LNCaP clone FGC (cell line): ENCODE measurements around the gene METTL23.
A peak's percentile ranks its signal among the peaks of the same experiment; 100 is the strongest.
"Not testable (repeated sequence)": the region's sequence is repeated elsewhere in the genome, so short reads cannot be mapped to it uniquely, and the experiment has no call there.

Experiments used
- DNase-seq: peaks from one replicate; pipeline ENCODE4 v3.0.0-alpha.2; 2011; ENCODE audit warnings: low read depth
- H3K4me3 ChIP-seq: 2 replicates; pipeline ENCODE4 v1.5.1; 2011; ENCODE audit warnings: mild to moderate bottlenecking, low read depth, low read length, control low read depth
- TF ChIP-seq, protein P1 (sequence below): IDR thresholded peaks from 2 replicates; pipeline ENCODE4 v1.5.1; 2012; ENCODE audit warnings: mild to moderate bottlenecking; ENCODE audit not compliant: control insufficient read depth, insufficient read depth; ENCODE audit errors: extremely low read depth

The METTL23 gene

DNA sequence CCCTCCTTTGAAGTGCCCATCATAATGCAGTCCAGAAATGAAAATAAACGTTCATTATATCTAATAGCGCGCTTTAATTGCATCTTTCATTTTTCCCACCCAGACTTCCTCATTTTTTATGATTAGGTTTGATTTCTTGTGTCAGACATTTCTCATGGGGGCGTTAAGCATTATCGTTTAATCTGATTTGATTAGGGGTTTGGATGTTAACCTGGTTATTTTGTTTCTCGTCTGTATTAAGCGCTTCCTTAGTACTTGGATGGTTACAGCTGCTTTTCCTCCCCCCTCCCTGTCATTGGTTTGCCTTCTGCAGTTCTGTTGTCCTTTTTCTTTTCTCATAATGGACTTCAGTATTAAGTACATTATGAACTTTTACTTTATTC is 11.8 kb downstream of the METTL23 start:
- DNase-seq: no peak
- TF ChIP-seq, protein P1, sequence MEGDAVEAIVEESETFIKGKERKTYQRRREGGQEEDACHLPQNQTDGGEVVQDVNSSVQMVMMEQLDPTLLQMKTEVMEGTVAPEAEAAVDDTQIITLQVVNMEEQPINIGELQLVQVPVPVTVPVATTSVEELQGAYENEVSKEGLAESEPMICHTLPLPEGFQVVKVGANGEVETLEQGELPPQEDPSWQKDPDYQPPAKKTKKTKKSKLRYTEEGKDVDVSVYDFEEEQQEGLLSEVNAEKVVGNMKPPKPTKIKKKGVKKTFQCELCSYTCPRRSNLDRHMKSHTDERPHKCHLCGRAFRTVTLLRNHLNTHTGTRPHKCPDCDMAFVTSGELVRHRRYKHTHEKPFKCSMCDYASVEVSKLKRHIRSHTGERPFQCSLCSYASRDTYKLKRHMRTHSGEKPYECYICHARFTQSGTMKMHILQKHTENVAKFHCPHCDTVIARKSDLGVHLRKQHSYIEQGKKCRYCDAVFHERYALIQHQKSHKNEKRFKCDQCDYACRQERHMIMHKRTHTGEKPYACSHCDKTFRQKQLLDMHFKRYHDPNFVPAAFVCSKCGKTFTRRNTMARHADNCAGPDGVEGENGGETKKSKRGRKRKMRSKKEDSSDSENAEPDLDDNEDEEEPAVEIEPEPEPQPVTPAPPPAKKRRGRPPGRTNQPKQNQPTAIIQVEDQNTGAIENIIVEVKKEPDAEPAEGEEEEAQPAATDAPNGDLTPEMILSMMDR: no peak

GRCh38 chr17:76739568-76740115 is 13.0 kb downstream of the METTL23 start:
- not testable (repeated sequence) for DNase-seq, H3K4me3 ChIP-seq

More for the DNA sequence above, 11.8 kb downstream of the METTL23 start:
- peak overlapping the region; percentile 97 for H3K4me3 ChIP-seq

DNA sequence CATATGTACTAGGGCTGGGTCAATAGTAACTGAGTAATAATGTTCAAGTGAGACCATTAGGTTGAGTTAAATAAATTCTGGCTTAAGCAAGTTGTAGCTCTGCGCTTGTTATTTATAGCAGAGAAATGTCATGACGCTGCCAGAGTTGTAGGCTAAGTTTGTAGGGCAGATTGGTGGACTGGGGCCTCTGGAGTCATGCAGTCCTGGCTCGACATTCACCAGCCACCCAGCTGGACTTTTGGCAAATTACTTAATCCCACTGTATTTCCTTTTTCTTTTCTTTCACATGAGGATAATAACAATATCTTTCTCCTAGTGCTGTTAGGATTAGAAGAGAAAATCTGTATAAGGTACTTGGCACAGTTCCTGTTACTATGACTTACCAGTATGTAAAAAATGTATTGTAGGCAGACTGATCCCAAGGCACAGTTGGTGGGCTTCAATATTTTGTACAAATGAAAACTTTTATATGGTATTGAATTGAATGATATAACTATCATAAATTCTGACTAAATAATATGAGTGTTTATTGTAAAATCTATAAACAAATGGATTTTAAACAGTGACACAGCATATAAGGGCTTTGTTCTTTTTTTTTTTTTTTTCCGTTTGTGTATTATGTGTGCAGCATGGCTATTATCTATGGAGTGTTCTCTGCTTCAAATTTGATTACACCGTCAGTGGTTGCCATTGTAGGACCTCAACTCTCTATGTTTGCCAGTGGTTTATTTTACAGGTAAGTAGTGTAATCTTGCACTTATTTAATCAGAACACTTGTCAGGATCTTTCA is 13.9 kb downstream of the METTL23 start:
- H3K4me3 ChIP-seq: no peak overlapping the region
- no peak for DNase-seq
- TF ChIP-seq, protein P1: no peak

DNA sequence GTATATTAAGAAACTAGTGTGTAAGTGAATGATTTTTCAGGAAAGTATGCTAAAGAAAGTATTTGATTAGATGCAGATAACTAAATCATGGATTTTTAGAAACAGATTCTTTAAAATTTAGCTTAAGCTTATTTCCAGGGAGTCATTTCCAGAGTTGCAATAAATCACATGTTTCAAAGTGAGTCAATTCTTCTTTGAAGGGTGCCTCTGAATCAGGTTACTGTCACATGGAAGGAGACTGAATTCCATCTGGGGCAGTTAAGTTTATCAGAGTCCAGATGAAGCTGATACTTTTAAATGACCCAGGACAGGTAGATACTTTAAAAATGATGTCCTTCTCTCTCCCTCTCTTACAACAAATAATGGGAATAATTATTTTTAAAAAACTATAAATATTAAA is 16.3 kb downstream of the METTL23 start:
- DNase-seq: no peak
- TF ChIP-seq, protein P1: no peak
- H3K4me3 ChIP-seq: no peak overlapping the region

DNA sequence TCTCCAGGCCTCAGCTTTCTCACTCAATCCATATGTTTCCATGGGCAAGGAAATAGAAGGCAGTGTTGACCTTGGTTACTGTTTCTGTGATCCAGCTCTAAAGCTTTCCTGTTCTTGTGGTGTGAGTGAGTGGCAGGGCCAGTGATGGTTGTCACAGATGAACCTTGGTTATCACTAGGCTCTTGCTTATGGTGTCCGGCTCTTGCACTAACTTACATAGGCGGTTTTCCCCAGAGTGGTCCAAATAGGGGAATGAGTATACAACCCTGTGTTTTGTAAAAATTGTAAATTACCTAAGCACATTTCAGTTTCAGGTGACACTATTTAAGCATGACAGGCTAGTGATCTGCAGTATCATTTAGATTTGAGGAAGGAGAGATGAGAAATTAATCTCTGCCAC is 18.1 kb downstream of the METTL23 start:
- no peak overlapping the region for H3K4me3 ChIP-seq
- DNase-seq: no peak
- TF ChIP-seq, protein P1: no peak

DNA sequence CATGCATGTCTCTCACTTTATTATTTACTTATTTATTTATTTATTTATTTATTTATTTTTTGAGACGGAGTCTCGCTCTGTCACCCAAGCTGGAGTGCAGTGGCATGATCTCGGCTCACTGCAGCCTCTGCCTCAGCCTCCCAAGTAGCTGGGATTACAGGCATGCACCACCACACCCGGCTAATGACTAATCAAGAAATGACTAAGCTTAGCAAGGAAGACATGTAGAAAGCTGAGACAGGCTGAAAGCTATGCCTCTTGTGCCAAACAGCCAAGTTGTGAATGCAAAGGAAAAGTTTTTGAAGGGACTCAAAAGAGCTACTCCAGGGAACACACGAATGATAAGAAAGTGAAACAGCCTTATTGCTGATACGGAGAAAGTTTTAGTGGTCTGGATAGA is 19.1 kb downstream of the METTL23 start:
- not testable (repeated sequence) for H3K4me3 ChIP-seq, DNase-seq

DNA sequence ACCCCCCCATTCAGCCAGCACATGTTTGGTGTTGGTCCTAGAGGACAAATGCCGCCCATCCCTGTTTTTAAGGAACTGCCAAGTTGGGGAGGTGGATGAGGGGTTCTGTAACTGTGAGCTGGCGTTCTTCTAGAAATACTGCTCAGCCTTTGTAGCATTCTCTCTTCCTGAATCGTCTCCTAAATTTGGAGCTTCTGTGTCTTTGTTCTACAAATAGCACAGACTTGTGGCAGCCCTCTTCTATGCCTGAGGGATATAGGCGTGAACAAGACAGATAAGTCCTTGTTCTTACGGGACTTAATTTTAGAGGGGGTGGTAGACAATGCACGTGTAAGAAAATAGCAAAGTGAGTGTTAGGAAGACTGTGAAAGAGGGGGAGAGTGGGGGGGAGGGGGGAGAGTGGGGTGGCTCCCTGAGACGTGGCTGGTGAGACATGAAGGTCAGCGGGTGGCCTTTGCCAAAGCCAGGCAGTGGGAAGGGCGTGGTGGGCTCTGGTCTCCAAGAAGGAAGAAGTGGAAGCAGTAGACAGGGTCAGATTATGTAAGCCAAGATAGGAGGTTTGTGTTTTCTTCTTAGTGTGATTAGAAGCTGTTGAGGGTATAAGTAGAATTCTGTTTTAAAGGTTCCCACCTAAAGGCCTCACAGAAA is 21.2 kb downstream of the METTL23 start:
- H3K4me3 ChIP-seq: no peak overlapping the region
- no peak for DNase-seq
- TF ChIP-seq, protein P1: no peak

DNA sequence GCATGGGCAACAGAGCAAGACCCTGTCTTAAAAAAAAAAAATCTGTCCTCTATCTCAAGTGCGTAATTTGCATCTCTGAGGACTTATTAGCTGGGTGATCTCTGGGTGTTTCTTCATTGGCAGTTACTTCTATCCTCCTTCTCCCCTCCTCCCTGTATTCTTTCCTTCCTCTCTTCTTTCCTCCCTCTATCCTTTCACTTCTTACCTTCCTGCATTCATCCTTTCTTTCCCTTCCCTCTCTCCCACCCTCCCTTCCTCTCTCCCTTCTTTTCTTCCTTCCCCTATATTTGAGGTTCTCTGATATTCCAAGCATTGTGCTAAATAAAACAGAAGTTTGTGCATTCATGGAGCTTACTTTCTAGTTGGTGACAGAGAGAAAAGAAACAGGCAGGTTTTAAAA is 22.0 kb downstream of the METTL23 start:
- H3K4me3 ChIP-seq: no peak overlapping the region
- DNase-seq: no peak
- TF ChIP-seq, protein P1: no peak
